Endothelial cell of umbilical vein (primary cell): ENCODE results near the gene ATXN7L1. TPM values are rescaled to one million over a fixed set of nuclear protein-coding genes. Genes with fewer than 3 reads are reported as not detected.

Experiments
- BruUV-seq: library from RNA; stranded (reverse); fragments of 400-500 nt; replicated peaks from 2 replicates; lab custom pipeline; 2021; lab: Mats Ljungman, UMichigan
- CTCF ChIA-PET: fragments of 300-600, 350-600 bp; sonication (Branson Sonifier 250); formaldehyde crosslinking; loops from one replicate; lab custom pipeline; 2021; ENCODE audit warnings: antibody characterized with exemption, inconsistent platforms; lab: Charles Lee
- POLR2A ChIA-PET: fragments of 300-600, 350-600 bp; sonication (Branson Sonifier 250); formaldehyde crosslinking; loops from one replicate; lab custom pipeline; 2021; ENCODE audit warnings: antibody characterized with exemption, inconsistent platforms; lab: Charles Lee
- DNase-seq: peaks from one replicate; pipeline ENCODE4 v3.0.0-alpha.2; 2011; ENCODE audit warnings: low read depth, low spot score
- FAIRE-seq: peaks from 2 replicates; lab custom pipeline; 2011; peaks lifted over from hg19 to GRCh38; lab: Jason Lieb, UNC
- H2AFZ ChIP-seq: 2 replicates; pipeline ENCODE4 v1.6.0; 2012; ENCODE audit warnings: low read depth, low read length, control low read depth, inconsistent platforms
- H3K27ac ChIP-seq: 2 replicates; pipeline ENCODE4 v1.5.1; 2011; ENCODE audit warnings: low read depth, mild to moderate bottlenecking, control low read depth, low read length, moderate library complexity; ENCODE audit not compliant: insufficient read depth
- H3K27me3 ChIP-seq, 2 experiments: 2 replicates each; pipeline versions ENCODE4 v1.6.0 to v1.6.1; 2011; ENCODE audit warnings: low read length in 2 of 2, mixed read lengths in 1 of 2; ENCODE audit not compliant: control insufficient read depth in 2 of 2, insufficient read depth in 2 of 2
- H3K36me3 ChIP-seq, 2 experiments: 2 replicates in 1 of 2; 3 replicates in 1 of 2; pipeline ENCODE4 v1.5.1; 2011; ENCODE audit warnings: low read length in 2 of 2, mild to moderate bottlenecking in 1 of 2, moderate library complexity in 1 of 2; ENCODE audit not compliant: control insufficient read depth in 2 of 2, insufficient read depth in 2 of 2; ENCODE audit errors: extremely low read depth in 1 of 2
- H3K4me1 ChIP-seq: 3 replicates; pipeline ENCODE4 v1.5.1; 2011; ENCODE audit warnings: mild to moderate bottlenecking, low read length; ENCODE audit not compliant: control insufficient read depth, insufficient read depth; ENCODE audit errors: extremely low read depth
- H3K4me2 ChIP-seq: 2 replicates; pipeline ENCODE4 v1.6.1; 2011; ENCODE audit warnings: low read length, control low read depth, mixed read lengths; ENCODE audit not compliant: insufficient read depth
- H3K4me3 ChIP-seq, 3 experiments: fragments of 200-600 bp in 1 of 3; sonication (generic), shearing (Covaris generic) in 1 of 3; replicated peaks in 1 of 3; 2 replicates each; pipeline ENCODE4 v1.5.1; 2011 to 2016; ENCODE audit warnings: control low read depth in 3 of 3, low read length in 3 of 3, mild to moderate bottlenecking in 2 of 3, inconsistent platforms in 1 of 3, low read depth in 1 of 3, moderate library complexity in 1 of 3; ENCODE audit not compliant: insufficient read depth in 1 of 3
- H3K79me2 ChIP-seq: 2 replicates; pipeline ENCODE4 v1.6.0; 2012; ENCODE audit warnings: low read length, inconsistent platforms; ENCODE audit not compliant: control insufficient read depth, insufficient read depth
- H3K9ac ChIP-seq: replicated peaks from 2 replicates; pipeline ENCODE3; 2011; ENCODE audit warnings: low read length, control low read depth; ENCODE audit not compliant: insufficient read depth; ENCODE audit errors: extremely low read depth
- H3K9me1 ChIP-seq: replicated peaks from 3 replicates; pipeline ENCODE4 v1.6.0; 2011; ENCODE audit warnings: mild to moderate bottlenecking, low read length; ENCODE audit not compliant: control insufficient read depth, insufficient read depth; ENCODE audit errors: extremely low read depth
- H3K9me3 ChIP-seq: replicated peaks from 2 replicates; pipeline ENCODE4 v1.5.1; 2012; ENCODE audit warnings: low read length, inconsistent platforms; ENCODE audit not compliant: control insufficient read depth, insufficient read depth
- H4K20me1 ChIP-seq: replicated peaks from 2 replicates; pipeline ENCODE3; 2011; ENCODE audit warnings: mild to moderate bottlenecking, low read length; ENCODE audit not compliant: control insufficient read depth, insufficient read depth; ENCODE audit errors: extremely low read depth
- CTCF ChIP-seq, 2 donors: IDR thresholded peaks; 1 replicate in 1 of 2; 2 replicates in 1 of 2; pipeline ENCODE4 v1.5.1; 2011; ENCODE audit warnings: low read length in 2 of 2, mild to moderate bottlenecking in 2 of 2, moderate library complexity in 2 of 2, control low read depth in 1 of 2, inconsistent platforms in 1 of 2, low read depth in 1 of 2; ENCODE audit not compliant: insufficient read depth in 1 of 2; ENCODE audit errors: extremely low read depth in 1 of 2
- EZH2 ChIP-seq: IDR thresholded peaks from 2 replicates; pipeline ENCODE4 v1.6.1; 2012; ENCODE audit warnings: borderline replicate concordance, low read depth, mild to moderate bottlenecking, moderate library complexity, low read length, inconsistent platforms; ENCODE audit not compliant: severe bottlenecking
- FOS ChIP-seq: IDR thresholded peaks from 2 replicates; pipeline ENCODE4 v1.6.1; 2011; ENCODE audit warnings: mild to moderate bottlenecking, low read length, moderate library complexity, borderline replicate concordance; ENCODE audit not compliant: insufficient read depth
- GATA2 ChIP-seq: IDR thresholded peaks from 2 replicates; pipeline ENCODE4 v1.7.0; 2011; ENCODE audit warnings: low read depth, mild to moderate bottlenecking, moderate library complexity, mixed read lengths, low read length; ENCODE audit not compliant: insufficient read length, insufficient read depth
- JUN ChIP-seq: IDR thresholded peaks from 2 replicates; pipeline ENCODE4 v1.6.1; 2011; ENCODE audit warnings: borderline replicate concordance, low read depth; ENCODE audit not compliant: insufficient read length, insufficient read depth
- MAX ChIP-seq: IDR thresholded peaks from 2 replicates; pipeline ENCODE4 v1.6.1; 2011; ENCODE audit not compliant: insufficient read depth, insufficient read length
- MYC ChIP-seq: IDR thresholded peaks from one replicate; pipeline ENCODE4 v1.6.1; 2011; ENCODE audit warnings: mild to moderate bottlenecking, low read depth, low read length
- POLR2A ChIP-seq: IDR thresholded peaks from 2 replicates; pipeline ENCODE4 v1.6.1; 2012; ENCODE audit warnings: low read depth, mild to moderate bottlenecking, control low read depth, low read length
- POLR2AphosphoS5 ChIP-seq: IDR thresholded peaks from 2 replicates; pipeline ENCODE4 v1.6.1; 2012; ENCODE audit warnings: low read depth, mild to moderate bottlenecking, control low read depth, low read length, moderate library complexity; ENCODE audit not compliant: insufficient read depth
- dilution Hi-C: fragments of 300-500 bp; cut with MboI; formaldehyde crosslinking; loops from one replicate; pipeline ENCODE4 v1.15.0; 2019; ENCODE audit warnings: low sequenced_read_pairs; ENCODE audit not compliant: extremely low pct_ligation_motif_present
- intact Hi-C: fragments of 100-400 bp; cut with micrococcal nuclease; formaldehyde crosslinking; loops from one replicate; pipeline ENCODE4 v1.10.0; 2022
- polyA plus RNA-seq, 4 experiments: library from polyadenylated mRNA; depleted of rRNA in 3 of 4; stranded (reverse) in 3 of 4; unstranded in 1 of 4; fragments of >200 nt; gene quantifications; 2 replicates each; pipeline versions ENCODE4 v1.2.1 to v1.2.3, GENCODE V29; 2011 to 2012; ENCODE audit warnings: missing spikeins in 1 of 4
- total RNA-seq: library from RNA; stranded (reverse); gene quantifications from 2 replicates; pipeline ENCODE4 v1.2.3, GENCODE V29; 2021

The ATXN7L1 gene
- total and polyA plus RNA-seq, 2 donors (not counting 3 experiments of a cell fraction or from before 2014, with no cell fraction given), result 4.6 to 15.6 TPM

GRCh38 chr7:105698531-105698930, 177.9 kb downstream of the ATXN7L1 start:
- no peak for TF ChIP-seq MYC
- TF ChIP-seq JUN, result no peak
- TF ChIP-seq CTCF (IDR thresholded peaks at IDR 0.05; ENCODE audit: extremely low read depth in 1 of 2, insufficient read depth in 1 of 2, low read depth in 1 of 2, low read length in 2 of 2), result no peak
- no peak for TF ChIP-seq POLR2AphosphoS5
- no peak for TF ChIP-seq GATA2
- no peak for TF ChIP-seq FOS
- TF ChIP-seq POLR2A, result no peak
- TF ChIP-seq EZH2, result no peak
- no peak for TF ChIP-seq MAX
- Histone ChIP-seq H3K27me3 (no peaks in the 10 kb centered on the region), H3K36me3 (no peaks in the 10 kb centered on the region), H2AFZ (no peak overlapping the region), H3K9me3 (no peaks in the 10 kb centered on the region), H3K4me3 (no peak overlapping the region), H3K9me1 (no peaks in the 10 kb centered on the region), H3K79me2 (no peaks in the 10 kb centered on the region), H3K9ac (no peak overlapping the region), H4K20me1 (no peaks in the 10 kb centered on the region), H3K4me2 (no peak overlapping the region), H3K4me1 (no peaks in the 10 kb centered on the region), H3K27ac (no peak overlapping the region)
- intact Hi-C loops (no loop called here), dilution Hi-C loops (no loop called here)
- FAIRE-seq, result no peak
- DNase-seq, result no peak
- ChIA-PET POLR2A (no interaction called here), CTCF (no interaction called here)
- BruUV-seq, result no TSS peak
